GM12878 (cell line): Measurements from ENCODE around the gene KRT12. TPM values are rescaled to one million over a fixed set of nuclear protein-coding genes. Genes with fewer than 3 reads are reported as not detected.

ENCODE experiments used
- ATAC-seq: fragments of 200-7000 bp; cut with Tn5 transposase; 3 replicates; pipeline ENCODE4 v1.9.1; 2020; ENCODE audit warnings: mild to moderate bottlenecking, moderate library complexity
- BruUV-seq: library from RNA; stranded (reverse); fragments of 400-500 nt; replicated peaks from 2 replicates; lab custom pipeline; 2021; lab: Mats Ljungman, UMichigan
- CTCF ChIA-PET: fragments of 300-600 bp; sonication (Branson Sonifier 250); formaldehyde crosslinking; extraction: SDS; loops from one replicate; lab custom pipeline; 2021; ENCODE audit warnings: inconsistent platforms; lab: Yijun Ruan, JAX
- POLR2A ChIA-PET: fragments of 350-600 bp; formaldehyde crosslinking; extraction: SDS; loops from one replicate; lab custom pipeline; 2021; ENCODE audit warnings: inconsistent platforms; lab: Charles Lee
- RAD21 ChIA-PET: fragments of 300-600 bp; sonication (Branson Sonifier 250); formaldehyde crosslinking; loops from one replicate; lab custom pipeline; 2023; ENCODE audit warnings: antibody characterized with exemption; ENCODE audit not compliant: unreplicated experiment; lab: Charles Lee
- SMC1A ChIA-PET: fragments of 300-600 bp; sonication (Branson Sonifier 250); formaldehyde crosslinking; loops from one replicate; lab custom pipeline; 2023; ENCODE audit not compliant: unreplicated experiment, uncharacterized antibody; lab: Charles Lee
- DNase-seq: peaks from one replicate; pipeline ENCODE4 v3.0.0-alpha.2; 2011; ENCODE audit warnings: low read depth, low spot score
- FAIRE-seq: peaks from 3 replicates; lab custom pipeline; 2011; peaks lifted over from hg19 to GRCh38; lab: Jason Lieb, UNC
- H2AFZ ChIP-seq: 2 replicates; pipeline ENCODE4 v1.6.0; 2011; ENCODE audit warnings: low read depth, low read length, control low read depth; ENCODE audit not compliant: control insufficient read depth
- H3K27ac ChIP-seq: 2 replicates; pipeline ENCODE4 v1.5.1; 2011; ENCODE audit warnings: control low read depth; ENCODE audit not compliant: control insufficient read depth, insufficient read depth
- H3K27me3 ChIP-seq, 2 experiments: replicated peaks in 1 of 2; 2 replicates each; pipeline versions ENCODE4 v1.6.0 to v1.6.1; 2011; ENCODE audit warnings: low read length in 1 of 2; ENCODE audit not compliant: control insufficient read depth in 2 of 2, insufficient read depth in 2 of 2
- H3K36me3 ChIP-seq, 2 experiments: 2 replicates each; pipeline ENCODE4 v1.5.1; 2011; ENCODE audit warnings: low read length in 1 of 2; ENCODE audit not compliant: control insufficient read depth in 2 of 2, insufficient read depth in 2 of 2
- H3K4me1 ChIP-seq: 2 replicates; pipeline ENCODE4 v1.6.1; 2011; ENCODE audit warnings: mild to moderate bottlenecking, low read length, moderate library complexity, mixed read lengths; ENCODE audit not compliant: control insufficient read depth, insufficient read depth
- H3K4me2 ChIP-seq: 2 replicates; pipeline ENCODE4 v1.6.0; 2011; ENCODE audit warnings: control low read depth; ENCODE audit not compliant: control insufficient read depth, insufficient read depth
- H3K4me3 ChIP-seq: fragments of 200-600 bp; sonication (generic); 2 replicates; pipeline ENCODE4 v1.5.1; 2016
- H3K79me2 ChIP-seq: 2 replicates; pipeline ENCODE4 v1.6.0; 2011; ENCODE audit warnings: low read length; ENCODE audit not compliant: control insufficient read depth, insufficient read depth
- H3K9ac ChIP-seq: 2 replicates; pipeline ENCODE4 v1.8.0; 2011; ENCODE audit warnings: low read length, control low read depth, mixed read lengths; ENCODE audit not compliant: control insufficient read depth, insufficient read depth
- H3K9me3 ChIP-seq: replicated peaks from 3 replicates; pipeline ENCODE4 v1.5.1; 2011; ENCODE audit warnings: mild to moderate bottlenecking, low read length; ENCODE audit not compliant: control insufficient read depth, insufficient read depth
- H4K20me1 ChIP-seq: 2 replicates; pipeline ENCODE4 v1.6.0; 2011; ENCODE audit not compliant: control insufficient read depth, insufficient read depth
- BACH1 ChIP-seq: fragments of 450-650 bp; IDR thresholded peaks from 2 replicates; pipeline ENCODE4 v1.6.1; 2017; ENCODE audit warnings: mild to moderate bottlenecking, borderline replicate concordance
- CHD4 ChIP-seq: fragments of 200-600 bp; sonication (generic); IDR thresholded peaks from 2 replicates; pipeline ENCODE4 v1.6.1; 2016; ENCODE audit warnings: mild to moderate bottlenecking
- FOS ChIP-seq: IDR thresholded peaks from 3 replicates; pipeline ENCODE4 v1.6.1; 2011; ENCODE audit warnings: borderline replicate concordance; ENCODE audit not compliant: insufficient read length; ENCODE audit errors: extremely low read depth
- IKZF1 ChIP-seq: fragments of 450-650 bp; conservative IDR thresholded peaks from 2 replicates; pipeline ENCODE4 v1.6.1; 2017; ENCODE audit warnings: antibody characterized with exemption, mild to moderate bottlenecking
- JUNB ChIP-seq: IDR thresholded peaks from 2 replicates; pipeline ENCODE4 v1.6.1; 2016; ENCODE audit warnings: antibody characterized with exemption, mild to moderate bottlenecking
- MEF2B ChIP-seq: fragments of 450-650 bp; IDR thresholded peaks from 2 replicates; pipeline ENCODE4 v1.6.1; 2018; ENCODE audit warnings: mild to moderate bottlenecking, moderate library complexity; ENCODE audit not compliant: partially characterized antibody, poor library complexity, severe bottlenecking
- NBN ChIP-seq: fragments of 450-650 bp; IDR thresholded peaks from 2 replicates; pipeline ENCODE4 v1.6.1; 2016
- PML ChIP-seq: IDR thresholded peaks from 2 replicates; pipeline ENCODE4 v1.6.1; 2012; ENCODE audit warnings: low read length, inconsistent platforms
- RAD51 ChIP-seq: fragments of 450-650 bp; IDR thresholded peaks from 2 replicates; pipeline ENCODE4 v1.6.1; 2016; ENCODE audit warnings: moderate library complexity, mild to moderate bottlenecking, inconsistent platforms
- RUNX3 ChIP-seq: IDR thresholded peaks from 2 replicates; pipeline ENCODE4 v1.6.1; 2012; ENCODE audit warnings: low read length, inconsistent platforms
- SMARCA5 ChIP-seq: fragments of 450-650 bp; IDR thresholded peaks from 2 replicates; pipeline ENCODE4 v1.6.1; 2017; ENCODE audit warnings: mild to moderate bottlenecking
- SREBF1 ChIP-seq: IDR thresholded peaks from 2 replicates; pipeline ENCODE4 v1.6.1; 2012; ENCODE audit warnings: mild to moderate bottlenecking, low read length
- TARDBP ChIP-seq: IDR thresholded peaks from 2 replicates; pipeline ENCODE4 v1.6.1; 2016; ENCODE audit warnings: borderline replicate concordance
- YBX1 ChIP-seq: fragments of 450-650 bp; IDR thresholded peaks from 2 replicates; pipeline ENCODE4 v1.6.1; 2016; ENCODE audit warnings: antibody characterized with exemption
- WGBS: methylation state at CpG from one replicate; pipeline ENCODE4 v1.1.6; 2016; ENCODE audit warnings: low lambda C conversion rate; ENCODE audit not compliant: insufficient replicate concordance, insufficient coverage; ENCODE audit errors: missing lambda C conversion rate; 5-methylcytosine and 5-hydroxymethylcytosine counted together
- in situ Hi-C: fragments of 300-500 bp; cut with MboI; formaldehyde crosslinking; loops from 9 replicates; pipeline ENCODE4 v1.14.3; 2018; ENCODE audit warnings: mixed read lengths
- intact Hi-C: fragments of 100-400 bp; cut with micrococcal nuclease; formaldehyde crosslinking; loops from one replicate; pipeline ENCODE4 v1.14.2; 2022; ENCODE audit not compliant: unreplicated experiment
- polyA plus RNA-seq, 11 experiments: library from polyadenylated mRNA; depleted of rRNA in 4 of 11; unstranded in 6 of 11; stranded (reverse) in 5 of 11; fragments of >200 nt; fragmentation: Nextera tagmentation in 4 of 11; fragmentation: Illumina TruSeq in 1 of 11; extraction: Ambion mirVana in 4 of 11; extraction: Trizol in 1 of 11; gene quantifications; 1 replicate in 1 of 11; 2 replicates in 10 of 11; pipeline versions ENCODE4 v1.2.1 to v1.2.3, GENCODE V29; 2011 to 2016; ENCODE audit warnings: inconsistent platforms in 2 of 11, missing spikeins in 2 of 11, low read depth in 1 of 11
- total RNA-seq, 4 experiments: library from RNA; depleted of rRNA in 3 of 4; stranded (reverse); fragments of >200 nt in 3 of 4; fragmentation: Illumina TruSeq in 1 of 4; extraction: Trizol in 1 of 4; gene quantifications; 2 replicates each; pipeline versions ENCODE4 v1.2.1 to v1.2.3, GENCODE V29; 2013 to 2021
- TF ChIP-seq, protein P1 (sequence below): IDR thresholded peaks from 2 replicates; pipeline ENCODE4 v1.6.1; 2011; ENCODE audit warnings: borderline replicate concordance, low read depth, mild to moderate bottlenecking, moderate library complexity, low read length; ENCODE audit not compliant: insufficient read depth, poor library complexity, severe bottlenecking
- TF ChIP-seq, protein P2 (sequence below): fragments of 450-650 bp; IDR thresholded peaks from 2 replicates; pipeline ENCODE4 v1.6.1; 2016; ENCODE audit warnings: mild to moderate bottlenecking
- TF ChIP-seq, protein P3 (sequence below): fragments of 450-650 bp; IDR thresholded peaks from 2 replicates; pipeline ENCODE4 v1.6.1; 2017; ENCODE audit warnings: low read depth, mild to moderate bottlenecking, moderate library complexity
- TF ChIP-seq, protein P4 (sequence below): fragments of 450-650 bp; IDR thresholded peaks from 2 replicates; pipeline ENCODE4 v1.6.1; 2017; ENCODE audit warnings: mild to moderate bottlenecking, low read depth, inconsistent platforms; ENCODE audit not compliant: poor library complexity, severe bottlenecking

KRT12 gene
- total and polyA plus RNA-seq, 10 of the 15 experiments (the other 5 are each of a cell fraction or from before 2014, with no cell fraction given) = not detected

DNA sequence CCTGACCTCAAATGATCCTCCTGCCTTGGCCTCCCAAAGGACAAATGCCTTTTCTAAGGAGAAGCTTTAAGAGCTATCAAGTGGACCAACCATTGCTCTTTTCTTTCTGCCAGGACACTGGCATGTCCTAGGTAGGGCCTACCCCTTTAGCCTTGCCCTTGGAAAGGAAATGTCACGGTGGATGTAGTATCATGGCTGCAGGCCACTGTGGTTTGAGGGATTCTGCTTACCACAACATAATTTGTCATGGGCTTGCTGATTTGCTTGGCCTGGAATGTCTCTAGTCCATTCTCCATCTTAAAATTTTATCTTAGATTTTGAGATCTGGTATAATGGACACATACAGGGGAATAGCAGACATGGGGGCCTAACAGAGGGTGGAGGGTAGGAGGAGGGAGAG, 12.0 kb upstream of the KRT12 start:
- POLR2A ChIA-PET = no interaction called here

More for the DNA sequence above, 12.0 kb upstream of the KRT12 start:
- H3K9ac ChIP-seq = no peak overlapping the region
- ATAC-seq (no peak), DNase-seq (no peak), FAIRE-seq (no peak)
- no peaks in the 10 kb centered on the region; a peak in 1 of 4 replicates for H3K27me3 ChIP-seq
- no peaks in the 10 kb centered on the region for H3K4me1 ChIP-seq
- H3K27ac ChIP-seq = no peak overlapping the region
- H3K9me3 ChIP-seq = no peaks in the 10 kb centered on the region
- WGBS = 0% methylated on average over 1 of the region's 1 CpG
- intact Hi-C loops = no loop called here
- RAD21 ChIA-PET = no interaction called here
- H4K20me1 ChIP-seq = no peaks in the 10 kb centered on the region
- no peaks in the 10 kb centered on the region for H3K36me3 ChIP-seq
- H3K4me2 ChIP-seq = no peak overlapping the region
- no peak overlapping the region for H3K4me3 ChIP-seq
- no TSS peak for BruUV-seq
- H2AFZ ChIP-seq = no peak overlapping the region
- CTCF ChIA-PET = no interaction called here
- TF ChIP-seq CHD4 (no peak), NBN (no peak), BACH1 (no peak), TARDBP (no peak), RAD51 (no peak), SMARCA5 (no peak), IKZF1 (no peak), RUNX3 (no peak), JUNB (no peak), MEF2B (no peak), SREBF1 (no peak), YBX1 (no peak), FOS (no peak), PML (no peak)
- TF ChIP-seq, protein P1, sequence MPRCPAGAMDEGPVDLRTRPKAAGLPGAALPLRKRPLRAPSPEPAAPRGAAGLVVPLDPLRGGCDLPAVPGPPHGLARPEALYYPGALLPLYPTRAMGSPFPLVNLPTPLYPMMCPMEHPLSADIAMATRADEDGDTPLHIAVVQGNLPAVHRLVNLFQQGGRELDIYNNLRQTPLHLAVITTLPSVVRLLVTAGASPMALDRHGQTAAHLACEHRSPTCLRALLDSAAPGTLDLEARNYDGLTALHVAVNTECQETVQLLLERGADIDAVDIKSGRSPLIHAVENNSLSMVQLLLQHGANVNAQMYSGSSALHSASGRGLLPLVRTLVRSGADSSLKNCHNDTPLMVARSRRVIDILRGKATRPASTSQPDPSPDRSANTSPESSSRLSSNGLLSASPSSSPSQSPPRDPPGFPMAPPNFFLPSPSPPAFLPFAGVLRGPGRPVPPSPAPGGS = no peak
- TF ChIP-seq, protein P2, sequence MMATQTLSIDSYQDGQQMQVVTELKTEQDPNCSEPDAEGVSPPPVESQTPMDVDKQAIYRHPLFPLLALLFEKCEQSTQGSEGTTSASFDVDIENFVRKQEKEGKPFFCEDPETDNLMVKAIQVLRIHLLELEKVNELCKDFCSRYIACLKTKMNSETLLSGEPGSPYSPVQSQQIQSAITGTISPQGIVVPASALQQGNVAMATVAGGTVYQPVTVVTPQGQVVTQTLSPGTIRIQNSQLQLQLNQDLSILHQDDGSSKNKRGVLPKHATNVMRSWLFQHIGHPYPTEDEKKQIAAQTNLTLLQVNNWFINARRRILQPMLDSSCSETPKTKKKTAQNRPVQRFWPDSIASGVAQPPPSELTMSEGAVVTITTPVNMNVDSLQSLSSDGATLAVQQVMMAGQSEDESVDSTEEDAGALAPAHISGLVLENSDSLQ = no peak
- TF ChIP-seq, protein P3, sequence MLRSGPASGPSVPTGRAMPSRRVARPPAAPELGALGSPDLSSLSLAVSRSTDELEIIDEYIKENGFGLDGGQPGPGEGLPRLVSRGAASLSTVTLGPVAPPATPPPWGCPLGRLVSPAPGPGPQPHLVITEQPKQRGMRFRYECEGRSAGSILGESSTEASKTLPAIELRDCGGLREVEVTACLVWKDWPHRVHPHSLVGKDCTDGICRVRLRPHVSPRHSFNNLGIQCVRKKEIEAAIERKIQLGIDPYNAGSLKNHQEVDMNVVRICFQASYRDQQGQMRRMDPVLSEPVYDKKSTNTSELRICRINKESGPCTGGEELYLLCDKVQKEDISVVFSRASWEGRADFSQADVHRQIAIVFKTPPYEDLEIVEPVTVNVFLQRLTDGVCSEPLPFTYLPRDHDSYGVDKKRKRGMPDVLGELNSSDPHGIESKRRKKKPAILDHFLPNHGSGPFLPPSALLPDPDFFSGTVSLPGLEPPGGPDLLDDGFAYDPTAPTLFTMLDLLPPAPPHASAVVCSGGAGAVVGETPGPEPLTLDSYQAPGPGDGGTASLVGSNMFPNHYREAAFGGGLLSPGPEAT = no peak
- TF ChIP-seq, protein P4, sequence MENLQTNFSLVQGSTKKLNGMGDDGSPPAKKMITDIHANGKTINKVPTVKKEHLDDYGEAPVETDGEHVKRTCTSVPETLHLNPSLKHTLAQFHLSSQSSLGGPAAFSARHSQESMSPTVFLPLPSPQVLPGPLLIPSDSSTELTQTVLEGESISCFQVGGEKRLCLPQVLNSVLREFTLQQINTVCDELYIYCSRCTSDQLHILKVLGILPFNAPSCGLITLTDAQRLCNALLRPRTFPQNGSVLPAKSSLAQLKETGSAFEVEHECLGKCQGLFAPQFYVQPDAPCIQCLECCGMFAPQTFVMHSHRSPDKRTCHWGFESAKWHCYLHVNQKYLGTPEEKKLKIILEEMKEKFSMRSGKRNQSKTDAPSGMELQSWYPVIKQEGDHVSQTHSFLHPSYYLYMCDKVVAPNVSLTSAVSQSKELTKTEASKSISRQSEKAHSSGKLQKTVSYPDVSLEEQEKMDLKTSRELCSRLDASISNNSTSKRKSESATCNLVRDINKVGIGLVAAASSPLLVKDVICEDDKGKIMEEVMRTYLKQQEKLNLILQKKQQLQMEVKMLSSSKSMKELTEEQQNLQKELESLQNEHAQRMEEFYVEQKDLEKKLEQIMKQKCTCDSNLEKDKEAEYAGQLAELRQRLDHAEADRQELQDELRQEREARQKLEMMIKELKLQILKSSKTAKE = no peak
- SMC1A ChIA-PET = no interaction called here
- H3K79me2 ChIP-seq = no peaks in the 10 kb centered on the region
- in situ Hi-C loops = no loop called here
